ENCODE measurements around the gene TXNRD1.

TXNRD1 gene

GRCh38 chr12:104234926-104235499 is 19.4 kb downstream of the TXNRD1 start:
- H3K4me3 ChIP-seq (replicated peaks; ENCODE audit: low read depth, low read length), result no peak overlapping the region
- no peak for DNase-seq (ENCODE audit: low read depth)
- TF ChIP-seq CTCF (IDR thresholded peaks at IDR 0.05; ENCODE audit: low read length, missing control alignments), result no peak

GRCh38 chr12:104237930-104238329 is 22.4 kb downstream of the TXNRD1 start:
- DNase-seq (ENCODE audit: low read depth), result no peak
- no peak for TF ChIP-seq CTCF (IDR thresholded peaks at IDR 0.05; ENCODE audit: low read length, missing control alignments)
- no peak overlapping the region for H3K4me3 ChIP-seq (replicated peaks; ENCODE audit: low read depth, low read length)

GRCh38 chr12:104242546-104243206 is 27.1 kb downstream of the TXNRD1 start:
- DNase-seq (ENCODE audit: low read depth), result no peak
- TF ChIP-seq CTCF (IDR thresholded peaks at IDR 0.05; ENCODE audit: low read length, missing control alignments), result no peak
- H3K4me3 ChIP-seq (replicated peaks; ENCODE audit: low read depth, low read length), result no peak overlapping the region

GRCh38 chr12:104243551-104243950 is 28.0 kb downstream of the TXNRD1 start:
- H3K4me3 ChIP-seq (replicated peaks; ENCODE audit: low read depth, low read length), result no peak overlapping the region
- no peak for DNase-seq (ENCODE audit: low read depth)
- no peak for TF ChIP-seq CTCF (IDR thresholded peaks at IDR 0.05; ENCODE audit: low read length, missing control alignments)

GRCh38 chr12:104243971-104244370 is 28.4 kb downstream of the TXNRD1 start:
- TF ChIP-seq CTCF (IDR thresholded peaks at IDR 0.05; ENCODE audit: low read length, missing control alignments), result no peak
- no peak overlapping the region for H3K4me3 ChIP-seq (replicated peaks; ENCODE audit: low read depth, low read length)
- DNase-seq (ENCODE audit: low read depth), result no peak

- no peak for TF ChIP-seq CTCF (IDR thresholded peaks at IDR 0.05; ENCODE audit: low read length, missing control alignments)
- DNase-seq (ENCODE audit: low read depth), result no peak
- no peak overlapping the region for H3K4me3 ChIP-seq (replicated peaks; ENCODE audit: low read depth, low read length)
Measured at GRCh38 chr12:104247698-104248097, 32.1 kb downstream of the TXNRD1 start.

- TF ChIP-seq CTCF (IDR thresholded peaks at IDR 0.05; ENCODE audit: low read length, missing control alignments), result no peak
- DNase-seq (ENCODE audit: low read depth), result no peak
- H3K4me3 ChIP-seq (replicated peaks; ENCODE audit: low read depth, low read length), result no peak overlapping the region
Measured at GRCh38 chr12:104248444-104248843, 32.9 kb downstream of the TXNRD1 start.
